Gastrocnemius medialis (tissue), 4 donors: ENCODE results near the gene GPRASP1.

ENCODE experiments used
- POLR2A ChIP-seq, 2 donors: fragments of 450-650 bp; IDR thresholded peaks; one replicate each; pipeline ENCODE4 v1.6.1; 2017; ENCODE audit warnings: antibody characterized with exemption in 2 of 2, mild to moderate bottlenecking in 2 of 2, moderate library complexity in 2 of 2
- TF ChIP-seq, protein P1 (sequence below), 5 experiments: fragments of 450-650 bp in 3 of 5; fragments of 200-600 bp in 2 of 5; sonication (generic) in 2 of 5; IDR thresholded peaks in 4 of 5; conservative IDR thresholded peaks in 1 of 5; 1 replicate in 4 of 5; 2 replicates in 1 of 5; pipeline ENCODE4 v1.5.1; 2016 to 2019; ENCODE audit warnings: antibody characterized with exemption in 5 of 5, mild to moderate bottlenecking in 3 of 5, moderate library complexity in 3 of 5

DNA sequence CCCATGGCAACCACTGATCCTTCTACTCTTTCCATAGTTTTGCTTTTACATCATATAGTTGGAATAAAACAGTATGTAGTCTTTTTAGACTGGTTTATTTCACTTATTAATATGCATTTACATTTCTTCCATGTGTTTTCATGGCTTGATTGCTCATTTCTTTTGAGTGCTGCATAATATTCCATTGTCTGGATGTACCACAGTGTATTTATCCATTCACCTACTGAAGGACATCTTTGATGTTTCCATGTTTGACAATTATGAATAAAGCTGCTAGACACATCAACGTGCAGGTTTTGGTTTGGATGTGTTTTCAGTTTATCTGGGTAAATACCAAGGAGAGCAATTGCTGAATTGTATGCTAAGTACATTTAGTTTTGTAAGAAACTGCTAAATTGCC, 13.7 kb upstream of the GPRASP1 start:
- TF ChIP-seq POLR2A (IDR thresholded peaks at IDR 0.05) = no peak
- TF ChIP-seq, protein P1, sequence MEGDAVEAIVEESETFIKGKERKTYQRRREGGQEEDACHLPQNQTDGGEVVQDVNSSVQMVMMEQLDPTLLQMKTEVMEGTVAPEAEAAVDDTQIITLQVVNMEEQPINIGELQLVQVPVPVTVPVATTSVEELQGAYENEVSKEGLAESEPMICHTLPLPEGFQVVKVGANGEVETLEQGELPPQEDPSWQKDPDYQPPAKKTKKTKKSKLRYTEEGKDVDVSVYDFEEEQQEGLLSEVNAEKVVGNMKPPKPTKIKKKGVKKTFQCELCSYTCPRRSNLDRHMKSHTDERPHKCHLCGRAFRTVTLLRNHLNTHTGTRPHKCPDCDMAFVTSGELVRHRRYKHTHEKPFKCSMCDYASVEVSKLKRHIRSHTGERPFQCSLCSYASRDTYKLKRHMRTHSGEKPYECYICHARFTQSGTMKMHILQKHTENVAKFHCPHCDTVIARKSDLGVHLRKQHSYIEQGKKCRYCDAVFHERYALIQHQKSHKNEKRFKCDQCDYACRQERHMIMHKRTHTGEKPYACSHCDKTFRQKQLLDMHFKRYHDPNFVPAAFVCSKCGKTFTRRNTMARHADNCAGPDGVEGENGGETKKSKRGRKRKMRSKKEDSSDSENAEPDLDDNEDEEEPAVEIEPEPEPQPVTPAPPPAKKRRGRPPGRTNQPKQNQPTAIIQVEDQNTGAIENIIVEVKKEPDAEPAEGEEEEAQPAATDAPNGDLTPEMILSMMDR (IDR thresholded peaks at IDR 0.05 in 4 of 5, conservative IDR thresholded peaks at IDR 0.05 in 1 of 5) = no peak
